ENCODE data around the gene CARM1.

Gene CARM1

GRCh38 chr19:10846500-10847202 is 24.7 kb upstream of the CARM1 start:
- no peak for TF ChIP-seq CTCF (IDR thresholded peaks at IDR 0.05; ENCODE audit: poor library complexity, severe bottlenecking)
- no peaks in the 10 kb centered on the region for H3K4me1 ChIP-seq (ENCODE audit: insufficient read depth, poor library complexity, severe bottlenecking)
- H3K36me3 ChIP-seq (ENCODE audit: low read depth): no peaks in the 10 kb centered on the region
- H3K4me3 ChIP-seq (ENCODE audit: severe bottlenecking): no peak overlapping the region
- no peaks in the 10 kb centered on the region for H3K9me3 ChIP-seq (ENCODE audit: severe bottlenecking)
- no peak for ATAC-seq (ENCODE audit: low read depth)
- H3K27me3 ChIP-seq (ENCODE audit: insufficient read depth, poor library complexity, severe bottlenecking): no peaks in the 10 kb centered on the region
- no peak overlapping the region for H3K27ac ChIP-seq (ENCODE audit: poor library complexity, severe bottlenecking)
- no peak for DNase-seq (ENCODE audit: low spot score)

- no peak for TF ChIP-seq CTCF (IDR thresholded peaks at IDR 0.05; ENCODE audit: poor library complexity, severe bottlenecking)
- no peak for DNase-seq (ENCODE audit: low spot score)
Observed at GRCh38 chr19:10848230-10848856, 23.0 kb upstream of the CARM1 start, which contains the start of gene C19orf38. Gene C19orf38 (plus strand): TSS chr19:10848415. CDS start chr19:10848509, 94 bp downstream.

GRCh38 chr19:10850631-10851030 is 20.7 kb upstream of the CARM1 start:
- TF ChIP-seq CTCF (IDR thresholded peaks at IDR 0.05; ENCODE audit: poor library complexity, severe bottlenecking): no peak
- DNase-seq (ENCODE audit: low spot score): no peak
- no peaks in the 10 kb centered on the region for H3K4me1 ChIP-seq (ENCODE audit: insufficient read depth, poor library complexity, severe bottlenecking)
- no peaks in the 10 kb centered on the region for H3K27me3 ChIP-seq (ENCODE audit: insufficient read depth, poor library complexity, severe bottlenecking)
- ATAC-seq (ENCODE audit: low read depth): no peak
- no peak overlapping the region for H3K4me3 ChIP-seq (ENCODE audit: severe bottlenecking)
- H3K27ac ChIP-seq (ENCODE audit: poor library complexity, severe bottlenecking): no peak overlapping the region
- no peaks in the 10 kb centered on the region for H3K36me3 ChIP-seq (ENCODE audit: low read depth)
- no peaks in the 10 kb centered on the region for H3K9me3 ChIP-seq (ENCODE audit: severe bottlenecking)

More at GRCh38 chr19:10848230-10848856, 23.0 kb upstream of the CARM1 start, which contains the start of gene C19orf38:
- no peaks in the 10 kb centered on the region for H3K9me3 ChIP-seq (ENCODE audit: severe bottlenecking)
- no peak for ATAC-seq (ENCODE audit: low read depth)
- H3K27me3 ChIP-seq (ENCODE audit: insufficient read depth, poor library complexity, severe bottlenecking): no peaks in the 10 kb centered on the region
- no peaks in the 10 kb centered on the region for H3K4me1 ChIP-seq (ENCODE audit: insufficient read depth, poor library complexity, severe bottlenecking)
- no peak within 1 kb of the TSS for H3K27ac ChIP-seq (ENCODE audit: poor library complexity, severe bottlenecking)
- no peak within 1 kb of the TSS for H3K4me3 ChIP-seq (ENCODE audit: severe bottlenecking)
- H3K36me3 ChIP-seq (ENCODE audit: low read depth): no peaks in the 10 kb centered on the region

- Histone ChIP-seq H3K4me1 (ENCODE audit: insufficient read depth, poor library complexity, severe bottlenecking) (no peaks in the 10 kb centered on the region), H3K27me3 (ENCODE audit: insufficient read depth, poor library complexity, severe bottlenecking) (no peaks in the 10 kb centered on the region), H3K9me3 (ENCODE audit: severe bottlenecking) (no peaks in the 10 kb centered on the region), H3K36me3 (ENCODE audit: low read depth) (no peaks in the 10 kb centered on the region), H3K4me3 (ENCODE audit: severe bottlenecking) (no peak overlapping the region), H3K27ac (ENCODE audit: poor library complexity, severe bottlenecking) (no peak overlapping the region)
- TF ChIP-seq CTCF (IDR thresholded peaks at IDR 0.05; ENCODE audit: poor library complexity, severe bottlenecking): no peak
- peak; percentile 82 for ATAC-seq (ENCODE audit: low read depth)
- DNase-seq (ENCODE audit: low spot score): no peak
Observed at GRCh38 chr19:10852098-10852800, 19.1 kb upstream of the CARM1 start.
